ENCODE results near the gene ATP10B. TPM values are rescaled to one million over a fixed set of nuclear protein-coding genes. Genes with fewer than 3 reads are reported as not detected.

Gene ATP10B
- total RNA-seq, 1 donor = not detected

DNA sequence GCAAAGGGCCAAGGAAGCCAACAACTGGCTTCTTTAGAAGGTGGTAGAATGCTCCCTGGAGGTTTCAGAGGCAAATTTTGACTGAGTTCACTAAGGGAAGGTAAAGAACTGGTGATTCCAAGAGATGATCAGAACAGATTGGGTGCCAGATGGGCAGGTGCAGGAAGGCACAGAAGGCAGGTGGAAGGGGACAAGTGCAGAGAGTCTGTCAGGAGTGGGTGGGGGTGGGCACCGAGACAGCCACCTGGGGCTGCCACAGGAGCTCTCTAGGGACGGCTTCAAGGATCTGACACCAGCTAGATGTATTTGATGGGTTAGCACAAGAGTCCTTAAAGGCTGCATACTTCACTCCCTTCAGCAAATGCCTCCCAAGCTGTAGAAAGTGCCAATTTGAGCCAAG is 223.0 kb downstream of the ATP10B start:
- Histone ChIP-seq H3K4me1 (ENCODE audit: insufficient read depth, low read length) (no peaks in the 10 kb centered on the region), H4K20me1 (ENCODE audit: insufficient read depth, low read length) (no peaks in the 10 kb centered on the region), H3K9me3 (ENCODE audit: low read depth, low read length) (no peaks in the 10 kb centered on the region), H3K79me2 (ENCODE audit: insufficient read depth, low read length) (no peaks in the 10 kb centered on the region), H3K27ac (ENCODE audit: low read depth, low read length) (no peak overlapping the region), H3K4me2 (ENCODE audit: insufficient read depth, low read length) (no peak overlapping the region), H2AFZ (ENCODE audit: low read length) (no peak overlapping the region), H3K36me3 (ENCODE audit: insufficient read depth, low read length) (no peaks in the 10 kb centered on the region), H3K4me3 (ENCODE audit: insufficient read depth, low read length) (no peak overlapping the region), H3K27me3 (ENCODE audit: insufficient read depth, low read length) (no peaks in the 10 kb centered on the region)
- no peak for TF ChIP-seq CTCF (IDR thresholded peaks at IDR 0.05; ENCODE audit: extremely low read depth, low read depth, low read length)
- no peak for DNase-seq (ENCODE audit: insufficient read length, low spot score, missing footprints)

GRCh38 chr5:160628619-160628968 is 223.4 kb downstream of the ATP10B start:
- no peak for DNase-seq (ENCODE audit: insufficient read length, low spot score, missing footprints)
- H3K36me3 ChIP-seq (ENCODE audit: insufficient read depth, low read length) = no peaks in the 10 kb centered on the region
- H4K20me1 ChIP-seq (ENCODE audit: insufficient read depth, low read length) = no peaks in the 10 kb centered on the region
- no peak overlapping the region for H3K27ac ChIP-seq (ENCODE audit: low read depth, low read length)
- H3K9me3 ChIP-seq (ENCODE audit: low read depth, low read length) = no peaks in the 10 kb centered on the region
- no peak for TF ChIP-seq CTCF (IDR thresholded peaks at IDR 0.05; ENCODE audit: extremely low read depth, low read depth, low read length)
- H3K79me2 ChIP-seq (ENCODE audit: insufficient read depth, low read length) = no peaks in the 10 kb centered on the region
- H3K4me3 ChIP-seq (ENCODE audit: insufficient read depth, low read length) = no peak overlapping the region
- H3K4me2 ChIP-seq (ENCODE audit: insufficient read depth, low read length) = no peak overlapping the region
- no peaks in the 10 kb centered on the region for H3K4me1 ChIP-seq (ENCODE audit: insufficient read depth, low read length)
- no peaks in the 10 kb centered on the region for H3K27me3 ChIP-seq (ENCODE audit: insufficient read depth, low read length)
- H2AFZ ChIP-seq (ENCODE audit: low read length) = no peak overlapping the region

GRCh38 chr5:160627921-160628618 is 223.9 kb downstream of the ATP10B start:
- no peak for DNase-seq (ENCODE audit: insufficient read length, low spot score, missing footprints)
- Histone ChIP-seq H3K79me2 (ENCODE audit: insufficient read depth, low read length) (no peaks in the 10 kb centered on the region), H3K27ac (ENCODE audit: low read depth, low read length) (no peak overlapping the region), H4K20me1 (ENCODE audit: insufficient read depth, low read length) (no peaks in the 10 kb centered on the region), H3K27me3 (ENCODE audit: insufficient read depth, low read length) (no peaks in the 10 kb centered on the region), H3K4me1 (ENCODE audit: insufficient read depth, low read length) (no peaks in the 10 kb centered on the region), H3K4me2 (ENCODE audit: insufficient read depth, low read length) (no peak overlapping the region), H3K9me3 (ENCODE audit: low read depth, low read length) (no peaks in the 10 kb centered on the region), H2AFZ (ENCODE audit: low read length) (no peak overlapping the region), H3K4me3 (ENCODE audit: insufficient read depth, low read length) (no peak overlapping the region), H3K36me3 (ENCODE audit: insufficient read depth, low read length) (no peaks in the 10 kb centered on the region)
- TF ChIP-seq CTCF (IDR thresholded peaks at IDR 0.05; ENCODE audit: extremely low read depth, low read depth, low read length) = no peak

DNA sequence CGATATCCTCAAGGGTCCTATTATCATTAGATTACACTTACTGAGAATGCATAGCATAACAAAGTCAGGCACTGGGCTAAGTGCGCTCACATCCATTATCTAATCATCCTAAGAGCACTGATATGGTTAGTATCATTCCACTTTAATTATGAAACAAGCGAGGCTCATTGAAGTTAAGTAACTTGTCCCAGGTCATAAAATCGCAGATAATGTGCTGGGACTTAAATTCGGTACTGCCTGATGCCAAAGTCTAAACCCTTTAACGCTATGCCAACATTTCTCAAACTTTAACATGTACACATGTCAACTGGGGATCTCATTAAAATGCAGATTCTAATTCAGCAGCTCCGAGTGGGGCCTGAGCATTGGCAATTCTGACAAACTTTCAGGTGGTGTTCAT is 225.7 kb downstream of the ATP10B start:
- TF ChIP-seq CTCF (IDR thresholded peaks at IDR 0.05; ENCODE audit: extremely low read depth, low read depth, low read length) = no peak
- no peaks in the 10 kb centered on the region for H3K9me3 ChIP-seq (ENCODE audit: low read depth, low read length)
- H3K79me2 ChIP-seq (ENCODE audit: insufficient read depth, low read length) = no peaks in the 10 kb centered on the region
- H3K4me1 ChIP-seq (ENCODE audit: insufficient read depth, low read length) = no peaks in the 10 kb centered on the region
- DNase-seq (ENCODE audit: insufficient read length, low spot score, missing footprints) = no peak
- H3K27ac ChIP-seq (ENCODE audit: low read depth, low read length) = no peak overlapping the region
- no peak overlapping the region for H3K4me3 ChIP-seq (ENCODE audit: insufficient read depth, low read length)
- no peak overlapping the region for H2AFZ ChIP-seq (ENCODE audit: low read length)
- H3K4me2 ChIP-seq (ENCODE audit: insufficient read depth, low read length) = no peak overlapping the region
- no peaks in the 10 kb centered on the region for H4K20me1 ChIP-seq (ENCODE audit: insufficient read depth, low read length)
- H3K27me3 ChIP-seq (ENCODE audit: insufficient read depth, low read length) = no peaks in the 10 kb centered on the region
- H3K36me3 ChIP-seq (ENCODE audit: insufficient read depth, low read length) = no peaks in the 10 kb centered on the region

Data from osteoblast (primary cell).